ENCODE data around the gene BRD7. TPM values are rescaled to one million over a fixed set of nuclear protein-coding genes. Genes with fewer than 3 reads are reported as not detected.

BRD7 gene
- total RNA-seq, 2 donors from 2014 or later, result 21.8 to 32.6 TPM

- no peaks in the 10 kb centered on the region for H3K9me3 ChIP-seq
- H3K4me3 ChIP-seq, result no peak overlapping the region
- intact Hi-C loops (cut with DNase I), result no loop called here
- DNase-seq (no peak), ATAC-seq (no peak)
- no peak overlapping the region for H3K27ac ChIP-seq
- no peaks in the 10 kb centered on the region for H3K4me1 ChIP-seq
- TF ChIP-seq CTCF (IDR thresholded peaks at IDR 0.05) (no peak), POLR2A (IDR thresholded peaks at IDR 0.05) (no peak)
- no peaks in the 10 kb centered on the region for H3K27me3 ChIP-seq
- peaks cover 0 to 8% of the 10 kb centered on the region in 2 donors for H3K36me3 ChIP-seq (replicated peaks in 1 of 2; ENCODE audit: insufficient read depth in 1 of 2, low read depth in 2 of 2)
- WGBS, 2 donors, result 89% methylated on average over 2 of the region's 2 CpGs
These were observed 28.2 kb downstream of the BRD7 start for GRCh38 chr16:50340578-50340977.

- Histone ChIP-seq H3K4me1 (no peaks in the 10 kb centered on the region), H3K9me3 (no peaks in the 10 kb centered on the region), H3K27me3 (no peaks in the 10 kb centered on the region), H3K4me3 (no peak overlapping the region), H3K27ac (no peak overlapping the region), H3K36me3 (replicated peaks in 1 of 2; ENCODE audit: insufficient read depth in 1 of 2, low read depth in 2 of 2) (peaks cover 0 to 9% of the 10 kb centered on the region in 2 donors)
- intact Hi-C loops (cut with DNase I), result no loop called here
- ATAC-seq (no peak), DNase-seq (no peak)
- WGBS, 2 donors, result 80 to 84% methylated on average over 8 of the region's 8 CpGs
- TF ChIP-seq POLR2A (IDR thresholded peaks at IDR 0.05), result no peak
- no peak for TF ChIP-seq CTCF (IDR thresholded peaks at IDR 0.05)
These were observed 30.2 kb downstream of the BRD7 start for GRCh38 chr16:50338371-50339231.

GRCh38 chr16:50336884-50337283 lies 31.9 kb downstream of the BRD7 start:
- Histone ChIP-seq H3K27me3 (no peaks in the 10 kb centered on the region), H3K4me1 (no peaks in the 10 kb centered on the region), H3K4me3 (no peak overlapping the region), H3K36me3 (replicated peaks in 1 of 2; ENCODE audit: insufficient read depth in 1 of 2, low read depth in 2 of 2) (peaks cover 0 to 7% of the 10 kb centered on the region in 2 donors), H3K27ac (no peak overlapping the region), H3K9me3 (no peaks in the 10 kb centered on the region)
- WGBS, 2 donors, result 56 to 63% methylated on average over 1 of the region's 1 CpG
- ATAC-seq (no peak), DNase-seq (no peak)
- TF ChIP-seq CTCF (IDR thresholded peaks at IDR 0.05) (no peak), POLR2A (IDR thresholded peaks at IDR 0.05) (no peak)
- intact Hi-C loops (cut with DNase I), result no loop called here

- intact Hi-C loops (cut with DNase I), result no loop called here
- no peaks in the 10 kb centered on the region for H3K9me3 ChIP-seq
These were observed 33.4 kb downstream of the BRD7 start for GRCh38 chr16:50335196-50335958.

More at GRCh38 chr16:50335196-50335958, 33.4 kb downstream of the BRD7 start:
- Histone ChIP-seq H3K27me3 (no peaks in the 10 kb centered on the region), H3K27ac (no peak overlapping the region), H3K36me3 (replicated peaks in 1 of 2; ENCODE audit: insufficient read depth in 1 of 2, low read depth in 2 of 2) (peaks cover 0 to 7% of the 10 kb centered on the region in 2 donors), H3K4me3 (no peak overlapping the region), H3K4me1 (no peaks in the 10 kb centered on the region)
- 70 to 92% methylated on average over 8 of the region's 8 CpGs for WGBS, 2 donors
- ATAC-seq, result no peak
- no peak for DNase-seq
- TF ChIP-seq CTCF (IDR thresholded peaks at IDR 0.05), result no peak
- no peak for TF ChIP-seq POLR2A (IDR thresholded peaks at IDR 0.05)
